OCI-LY3 (cell line): ENCODE measurements around the gene MED12L.

ENCODE experiments used
- H2AFZ ChIP-seq: fragments of 200-600, 300-600 bp; shearing (Covaris generic); 2 replicates; pipeline ENCODE4 v1.6.0; 2014; ENCODE audit warnings: antibody characterized with exemption, low read depth, low read length
- H3K27ac ChIP-seq: fragments of 200-600, 300-600 bp; sonication (generic); 2 replicates; pipeline ENCODE4 v1.5.1; 2014; ENCODE audit warnings: mild to moderate bottlenecking, low read length, moderate library complexity, mixed read lengths
- H3K27me3 ChIP-seq: fragments of 200-600, 300-600 bp; sonication (generic); 2 replicates; pipeline ENCODE4 v1.6.1; 2014; ENCODE audit warnings: low read depth, low read length, mixed read lengths
- H3K36me3 ChIP-seq: fragments of 200-600, 300-600 bp; sonication (generic); replicated peaks from 2 replicates; pipeline ENCODE3; 2014; ENCODE audit warnings: low read depth, low read length, mixed read lengths
- H3K4me1 ChIP-seq: fragments of 300-600, 200-600 bp; sonication (generic); 2 replicates; pipeline ENCODE4 v1.6.1; 2014; ENCODE audit warnings: low read length, mixed read lengths
- H3K4me2 ChIP-seq: fragments of 200-600, 300-600 bp; sonication (generic); 2 replicates; pipeline ENCODE4 v1.6.1; 2014; ENCODE audit warnings: low read length, mixed read lengths
- H3K4me3 ChIP-seq: fragments of 300-600, 200-600 bp; sonication (generic); 2 replicates; pipeline ENCODE4 v1.5.1; 2014; ENCODE audit warnings: antibody characterized with exemption, mild to moderate bottlenecking, low read length, moderate library complexity
- H3K79me2 ChIP-seq: fragments of 300-600, 200-600 bp; shearing (Covaris generic); 2 replicates; pipeline ENCODE4 v1.6.1; 2014; ENCODE audit warnings: mild to moderate bottlenecking, low read length, mixed read lengths
- H3K9ac ChIP-seq: fragments of 300-600, 200-600 bp; shearing (Covaris generic); 2 replicates; pipeline ENCODE4 v1.6.0; 2014; ENCODE audit warnings: mild to moderate bottlenecking, low read length, moderate library complexity
- H3K9me3 ChIP-seq: fragments of 200-600, 300-600 bp; shearing (Covaris generic); 2 replicates; pipeline ENCODE4 v1.6.1; 2014; ENCODE audit warnings: low read length, mixed read lengths; ENCODE audit not compliant: insufficient read depth
- H4K20me1 ChIP-seq: fragments of 200-600, 300-600 bp; sonication (generic); 2 replicates; pipeline ENCODE4 v1.6.1; 2016; ENCODE audit warnings: low read length, mixed read lengths; ENCODE audit not compliant: insufficient read depth
- CTCF ChIP-seq: fragments of 200-600, 300-600 bp; sonication (generic); IDR thresholded peaks from 2 replicates; pipeline ENCODE4 v1.5.1; 2014; ENCODE audit warnings: antibody characterized with exemption, low read length, low read depth
- EZH2phosphoT487 ChIP-seq: fragments of 200-600 bp; shearing (Covaris generic); IDR thresholded peaks from 2 replicates; pipeline ENCODE4 v1.6.1; 2018; ENCODE audit warnings: antibody characterized with exemption, mixed run types, low read depth

MED12L gene

GRCh38 chr3:151404316-151404715 is 318.9 kb downstream of the MED12L start:
- no peak overlapping the region for H3K4me3 ChIP-seq
- H3K27me3 ChIP-seq, result no peaks in the 10 kb centered on the region
- no peaks in the 10 kb centered on the region for H4K20me1 ChIP-seq
- H3K4me2 ChIP-seq, result no peak overlapping the region
- H3K27ac ChIP-seq, result no peak overlapping the region
- H3K9ac ChIP-seq, result no peak overlapping the region
- H3K9me3 ChIP-seq, result no peaks in the 10 kb centered on the region
- H3K36me3 ChIP-seq, result no peaks in the 10 kb centered on the region
- no peaks in the 10 kb centered on the region for H3K79me2 ChIP-seq
- no peak for TF ChIP-seq CTCF
- no peak for TF ChIP-seq EZH2phosphoT487
- peaks cover 3% of the 10 kb centered on the region for H3K4me1 ChIP-seq
- no peak overlapping the region for H2AFZ ChIP-seq

GRCh38 chr3:151407928-151408327 is 322.5 kb downstream of the MED12L start:
- H4K20me1 ChIP-seq, result no peaks in the 10 kb centered on the region
- TF ChIP-seq CTCF, result no peak
- TF ChIP-seq EZH2phosphoT487, result no peak
- H3K79me2 ChIP-seq, result no peaks in the 10 kb centered on the region
- H3K36me3 ChIP-seq, result no peaks in the 10 kb centered on the region
- no peak overlapping the region for H2AFZ ChIP-seq
- no peaks in the 10 kb centered on the region for H3K27me3 ChIP-seq
- H3K4me2 ChIP-seq, result no peak overlapping the region
- no peak overlapping the region for H3K4me3 ChIP-seq
- H3K9me3 ChIP-seq, result no peaks in the 10 kb centered on the region
- H3K27ac ChIP-seq, result no peak overlapping the region
- H3K4me1 ChIP-seq, result no peaks in the 10 kb centered on the region
- no peak overlapping the region for H3K9ac ChIP-seq

GRCh38 chr3:151410891-151411559 is 325.6 kb downstream of the MED12L start:
- no peaks in the 10 kb centered on the region for H3K9me3 ChIP-seq
- H3K9ac ChIP-seq, result no peak overlapping the region
- H2AFZ ChIP-seq, result no peak overlapping the region
- H3K4me2 ChIP-seq, result no peak overlapping the region
- H3K79me2 ChIP-seq, result no peaks in the 10 kb centered on the region
- no peaks in the 10 kb centered on the region for H3K27me3 ChIP-seq
- no peaks in the 10 kb centered on the region for H4K20me1 ChIP-seq
- H3K27ac ChIP-seq, result no peak overlapping the region
- TF ChIP-seq CTCF (no peak), EZH2phosphoT487 (no peak)
- no peaks in the 10 kb centered on the region for H3K4me1 ChIP-seq
- H3K4me3 ChIP-seq, result no peak overlapping the region
- no peaks in the 10 kb centered on the region for H3K36me3 ChIP-seq

- Histone ChIP-seq H3K36me3 (no peaks in the 10 kb centered on the region), H3K4me1 (no peaks in the 10 kb centered on the region), H3K4me2 (no peak overlapping the region), H3K27me3 (no peaks in the 10 kb centered on the region), H2AFZ (no peak overlapping the region), H3K27ac (no peak overlapping the region), H3K79me2 (no peaks in the 10 kb centered on the region), H3K9me3 (no peaks in the 10 kb centered on the region), H3K9ac (no peak overlapping the region), H3K4me3 (no peak overlapping the region), H4K20me1 (no peaks in the 10 kb centered on the region)
- TF ChIP-seq EZH2phosphoT487, result no peak
- TF ChIP-seq CTCF, result peak; percentile 40
Observed at GRCh38 chr3:151412989-151413388, 327.5 kb downstream of the MED12L start.
